NCI-H82 treated with DMSO at 0.1 percent for 48 hours (cell line): ENCODE measurements around the gene MCAT.

ENCODE experiments used
- DNase-seq: peaks from one replicate; lab custom pipeline; 2025; ENCODE audit not compliant: unreplicated experiment; lab: John Stamatoyannopoulos, UW

Gene MCAT

GRCh38 chr22:43142880-43143562 is at the start of gene MCAT:
TSS of gene MCAT (minus strand) at chr22:43143398. CDS start at chr22:43143348, 50 bp downstream.
- peak; percentile 7 for DNase-seq

GRCh38 chr22:43191831-43192230 is 48.6 kb upstream of the MCAT start:
- no peak for DNase-seq

GRCh38 chr22:43188829-43189545 is 45.8 kb upstream of the MCAT start:
- DNase-seq, result no peak

GRCh38 chr22:43187171-43188099 is 44.2 kb upstream of the MCAT start:
- DNase-seq, result peak; percentile 50

- DNase-seq, result no peak
Measured at GRCh38 chr22:43186272-43187170, 43.3 kb upstream of the MCAT start, which contains the start of gene TTLL12. TSS of gene TTLL12 (minus strand) at chr22:43187134. CDS start at chr22:43187069, 65 bp downstream.

- DNase-seq, result no peak
Measured at GRCh38 chr22:43185860-43186261, 42.7 kb upstream of the MCAT start.

GRCh38 chr22:43183496-43184277 is 40.5 kb upstream of the MCAT start:
- DNase-seq, result no peak

GRCh38 chr22:43182726-43183125 is 39.5 kb upstream of the MCAT start:
- DNase-seq, result no peak

GRCh38 chr22:43182118-43182517 is 38.9 kb upstream of the MCAT start:
- no peak for DNase-seq

GRCh38 chr22:43181321-43182076 is 38.3 kb upstream of the MCAT start:
- DNase-seq, result no peak

GRCh38 chr22:43180670-43181069 is 37.5 kb upstream of the MCAT start:
- no peak for DNase-seq

- no peak for DNase-seq
Measured at GRCh38 chr22:43179911-43180195, 36.7 kb upstream of the MCAT start.

- no peak for DNase-seq
Measured at GRCh38 chr22:43179146-43179910, 36.1 kb upstream of the MCAT start.

- no peak for DNase-seq
Measured at GRCh38 chr22:43177479-43177878, 34.3 kb upstream of the MCAT start.

- no peak for DNase-seq
Measured at GRCh38 chr22:43176090-43176489, 32.9 kb upstream of the MCAT start.

GRCh38 chr22:43174941-43175531 is 31.8 kb upstream of the MCAT start:
- no peak for DNase-seq

- DNase-seq, result no peak
Measured at GRCh38 chr22:43173976-43174720, 30.9 kb upstream of the MCAT start.
